ENCODE measurements around the gene PRRC1.
"Not testable (repeated sequence)": the region's sequence is repeated elsewhere in the genome, so short reads cannot be mapped to it uniquely, and the experiment has no call there.

PRRC1 gene

DNA sequence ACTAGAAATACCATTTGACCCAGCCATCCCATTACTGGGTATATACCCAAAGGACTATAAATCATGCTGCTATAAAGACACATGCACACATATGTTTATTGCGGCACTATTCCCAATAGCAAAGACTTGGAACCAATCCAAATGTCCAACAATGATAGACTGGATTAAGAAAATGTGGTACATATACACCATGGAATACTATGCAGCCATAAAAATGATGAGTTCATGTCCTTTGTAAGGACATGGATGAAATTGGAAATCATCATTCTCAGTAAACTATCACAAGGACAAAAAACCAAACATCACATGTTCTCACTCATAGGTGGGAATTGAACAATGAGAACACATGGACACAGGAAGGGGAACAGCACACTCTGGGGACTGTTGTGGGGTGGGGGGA is 27.8 kb downstream of the PRRC1 start:
- not testable (repeated sequence) for DNase-seq (ENCODE audit: low read depth in 2 of 2)

DNA sequence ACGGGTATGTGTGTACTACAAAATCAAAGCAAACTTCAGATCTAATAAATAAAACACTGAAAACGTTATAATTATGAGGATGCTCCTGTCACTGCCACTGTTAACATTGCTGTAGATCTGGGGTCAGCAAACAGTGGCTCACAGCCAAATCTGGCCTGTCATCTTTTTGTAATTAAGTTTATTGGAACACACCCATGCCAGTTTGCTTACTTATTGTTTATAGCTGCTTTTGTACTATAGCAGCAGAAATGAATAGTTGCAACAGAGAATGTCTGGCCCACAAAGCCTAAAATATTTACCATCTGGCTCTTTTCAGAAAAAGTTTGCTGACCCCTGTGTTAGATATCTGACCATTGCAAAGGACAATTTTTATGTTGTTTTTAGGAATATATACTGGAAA is 32.1 kb downstream of the PRRC1 start:
- no peak for DNase-seq (ENCODE audit: low read depth in 2 of 2)

DNA sequence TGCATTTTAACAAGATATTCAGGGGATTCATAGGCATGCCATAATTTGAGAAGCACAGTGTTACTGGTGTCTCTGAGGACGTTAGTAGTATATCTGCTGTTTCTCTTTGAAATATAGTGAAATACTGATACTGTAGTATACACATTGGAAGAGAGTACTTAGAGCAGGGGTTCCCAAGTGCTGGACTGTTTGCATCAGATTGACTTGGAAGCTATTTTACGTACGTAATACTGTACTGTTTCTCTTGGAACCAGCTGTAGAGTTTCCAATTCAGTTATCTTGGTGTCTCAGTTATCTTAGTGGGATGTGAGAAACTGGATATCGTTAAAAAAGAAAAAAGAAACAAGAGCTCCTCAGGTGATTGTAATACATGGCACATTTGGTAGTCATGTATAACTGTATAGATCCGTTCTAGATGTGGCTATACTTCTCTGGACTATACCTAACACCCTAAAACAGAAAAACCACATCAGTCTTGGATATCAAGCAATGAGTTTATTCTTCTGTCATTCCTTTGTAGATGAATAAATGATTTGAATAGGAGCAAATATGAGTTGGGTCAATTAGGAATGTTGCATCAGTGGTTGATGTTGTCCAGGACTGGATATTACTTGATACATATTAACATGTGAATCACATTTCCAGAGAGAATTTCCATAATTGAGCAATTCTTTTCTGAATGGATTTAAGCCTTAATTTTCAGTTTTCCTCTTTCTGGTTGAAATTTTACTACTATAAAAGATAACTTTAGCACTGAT is 33.4 kb downstream of the PRRC1 start:
- no peak for DNase-seq (ENCODE audit: low read depth in 2 of 2)

DNA sequence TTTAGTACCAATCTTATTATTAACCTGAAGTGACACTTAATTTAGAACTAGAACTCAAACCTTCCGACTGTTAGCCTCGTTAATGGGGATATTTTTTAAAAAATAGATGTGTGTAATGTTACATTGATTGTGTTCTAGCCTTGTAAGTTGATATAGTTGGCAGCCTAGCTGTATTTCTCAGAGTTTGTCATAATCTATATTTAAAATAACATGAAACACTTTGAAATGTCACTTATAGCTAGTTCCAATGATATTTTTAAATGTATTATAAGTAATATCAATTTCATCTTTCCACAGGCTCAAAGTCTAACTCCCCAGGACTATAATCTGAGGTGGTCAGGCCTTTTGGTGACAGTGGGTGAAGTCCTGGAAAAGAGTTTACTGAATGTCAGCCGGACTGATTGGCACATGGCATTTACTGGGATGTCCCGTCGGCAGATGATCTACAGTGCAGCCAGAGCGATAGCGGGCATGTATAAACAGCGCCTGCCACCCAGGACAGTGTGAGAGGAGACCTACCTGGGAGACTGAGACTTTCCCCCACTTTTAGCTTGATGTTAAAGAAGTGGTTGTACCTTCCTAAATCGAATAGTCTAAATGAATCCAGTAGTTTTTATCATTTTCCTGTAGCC is 34.1 kb downstream of the PRRC1 start:
- no peak for DNase-seq (ENCODE audit: low read depth in 2 of 2)

DNA sequence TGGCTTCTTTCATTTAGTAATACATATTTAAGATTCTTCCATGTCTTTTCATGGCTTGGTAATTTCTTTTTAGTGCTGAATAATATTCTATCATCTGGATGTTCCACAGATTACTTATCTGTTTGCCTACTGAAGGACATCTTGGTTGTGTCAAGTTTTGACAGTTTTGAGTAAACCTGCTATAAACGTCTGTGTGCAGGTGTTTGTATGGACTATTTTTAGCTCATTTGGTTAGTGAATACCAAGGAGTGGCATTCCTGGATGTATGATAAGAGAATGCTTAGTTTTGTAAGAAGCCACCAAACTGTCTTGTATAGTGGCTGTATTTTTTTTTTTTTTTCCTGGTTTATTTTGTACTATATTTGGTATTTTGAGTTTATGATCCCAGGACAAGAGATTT is 38.4 kb downstream of the PRRC1 start:
- no peak for DNase-seq (ENCODE audit: low read depth in 2 of 2)

DNA sequence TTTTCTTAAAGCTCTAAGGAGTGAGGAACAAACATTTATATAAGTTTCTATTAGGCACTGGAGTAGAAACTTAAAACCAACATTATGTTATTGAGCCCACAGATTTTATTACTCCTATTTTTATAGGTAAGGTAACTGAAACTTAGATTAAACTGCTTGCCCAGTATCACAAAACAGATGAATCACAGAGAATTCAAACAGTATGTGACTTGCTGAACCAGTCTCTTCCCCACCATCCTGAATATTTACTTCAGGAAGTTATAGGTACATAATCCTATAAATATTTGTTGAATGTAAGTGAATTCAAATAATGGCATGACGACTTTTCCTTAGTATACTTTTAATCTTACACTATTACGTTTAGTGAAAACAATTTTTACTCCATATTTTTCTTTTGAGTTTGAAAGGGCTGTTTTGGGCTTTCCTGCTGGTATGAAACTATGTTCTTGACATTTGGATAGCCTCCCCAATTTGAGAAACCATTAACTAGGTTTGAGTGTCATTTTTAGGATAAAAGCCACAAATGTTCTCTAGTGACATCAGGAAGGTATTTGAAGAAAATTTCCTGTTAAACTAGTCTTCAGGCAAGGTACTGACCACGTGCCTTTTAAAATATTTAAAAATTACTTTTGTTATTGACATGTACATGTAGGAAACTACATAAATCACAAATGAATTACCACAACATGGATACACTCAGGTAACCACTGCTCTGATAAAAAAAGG is 39.3 kb downstream of the PRRC1 start:
- no peak for DNase-seq (ENCODE audit: low read depth in 2 of 2)

DNA sequence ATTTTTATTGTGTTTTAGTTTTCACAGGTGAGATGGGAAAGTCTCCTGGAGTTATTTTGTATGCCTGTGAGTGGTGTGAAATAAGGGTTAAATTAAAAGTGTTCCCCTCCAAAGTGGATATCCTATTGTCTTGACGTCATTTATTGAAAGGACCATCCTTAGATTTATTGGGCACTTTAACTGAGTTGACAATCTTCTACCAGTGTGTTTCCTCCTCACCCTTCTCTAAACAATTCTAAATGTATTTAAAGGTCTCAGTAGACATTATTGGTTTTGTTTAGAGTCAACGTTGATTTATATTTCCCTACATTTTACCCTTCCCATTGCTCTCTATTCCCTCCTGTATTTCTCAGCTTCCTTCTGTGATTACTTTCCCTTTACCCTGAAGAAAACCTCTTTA is 40.8 kb downstream of the PRRC1 start:
- no peak for DNase-seq (ENCODE audit: low read depth in 2 of 2)

DNA sequence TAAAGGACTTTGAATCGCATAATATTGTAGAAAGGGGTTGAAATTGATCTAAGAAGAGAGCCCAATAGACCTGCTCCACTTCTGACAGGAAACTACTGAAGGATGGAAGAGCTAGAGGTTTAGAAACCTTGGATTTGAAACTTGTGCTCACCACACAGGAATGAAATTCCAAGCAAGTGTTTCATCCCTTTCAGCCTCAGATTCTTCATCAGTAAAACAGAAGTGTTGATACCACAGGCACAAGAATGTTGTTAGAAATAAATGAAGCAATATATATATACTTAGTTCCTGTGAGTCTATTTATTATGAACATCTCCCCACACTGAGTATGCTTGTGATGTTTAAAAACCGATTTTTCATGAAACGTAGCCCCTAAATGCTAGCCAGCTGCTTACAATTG is 43.8 kb downstream of the PRRC1 start:
- no peak for DNase-seq (ENCODE audit: low read depth in 2 of 2)

DNA sequence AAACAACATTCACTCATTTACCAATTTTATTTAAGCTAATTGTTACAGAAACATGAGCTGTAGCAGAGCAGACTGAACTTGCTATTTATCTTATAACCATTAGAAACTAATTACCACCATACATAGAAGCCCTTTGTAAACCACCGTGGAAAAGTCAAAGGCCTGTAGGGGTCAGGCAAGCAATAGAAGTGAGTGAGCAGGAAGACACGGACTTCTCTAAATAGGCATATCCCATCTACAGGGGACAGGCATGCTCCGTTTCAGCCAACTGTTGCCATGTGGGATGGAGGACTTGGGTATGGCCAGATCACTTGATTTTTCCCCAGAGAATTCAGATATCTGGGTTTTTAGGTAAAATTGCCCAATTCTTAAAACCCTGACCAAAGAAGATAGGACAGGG is 44.8 kb downstream of the PRRC1 start:
- no peak for DNase-seq (ENCODE audit: low read depth in 2 of 2)

DNA sequence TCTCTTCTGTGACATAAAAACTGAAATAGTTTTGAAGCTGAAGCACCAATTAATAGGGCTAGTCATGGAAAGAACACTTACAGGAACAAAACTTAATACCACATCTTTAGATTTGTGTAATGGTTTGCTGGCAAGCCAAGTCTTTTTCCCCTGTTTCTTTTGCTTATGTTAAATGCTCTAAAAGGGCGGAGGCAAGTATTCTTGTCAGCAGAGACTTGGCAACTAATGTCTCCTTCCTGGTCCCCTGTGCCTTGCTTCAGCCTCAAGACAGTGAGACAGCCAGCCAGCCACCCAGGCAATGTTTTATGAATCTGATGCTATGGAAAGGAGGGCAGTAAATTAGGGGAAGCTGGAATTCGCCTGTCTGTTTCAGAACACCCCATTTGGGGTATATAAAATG is 45.7 kb downstream of the PRRC1 start:
- DNase-seq (ENCODE audit: low read depth in 2 of 2), result no peak

DNA sequence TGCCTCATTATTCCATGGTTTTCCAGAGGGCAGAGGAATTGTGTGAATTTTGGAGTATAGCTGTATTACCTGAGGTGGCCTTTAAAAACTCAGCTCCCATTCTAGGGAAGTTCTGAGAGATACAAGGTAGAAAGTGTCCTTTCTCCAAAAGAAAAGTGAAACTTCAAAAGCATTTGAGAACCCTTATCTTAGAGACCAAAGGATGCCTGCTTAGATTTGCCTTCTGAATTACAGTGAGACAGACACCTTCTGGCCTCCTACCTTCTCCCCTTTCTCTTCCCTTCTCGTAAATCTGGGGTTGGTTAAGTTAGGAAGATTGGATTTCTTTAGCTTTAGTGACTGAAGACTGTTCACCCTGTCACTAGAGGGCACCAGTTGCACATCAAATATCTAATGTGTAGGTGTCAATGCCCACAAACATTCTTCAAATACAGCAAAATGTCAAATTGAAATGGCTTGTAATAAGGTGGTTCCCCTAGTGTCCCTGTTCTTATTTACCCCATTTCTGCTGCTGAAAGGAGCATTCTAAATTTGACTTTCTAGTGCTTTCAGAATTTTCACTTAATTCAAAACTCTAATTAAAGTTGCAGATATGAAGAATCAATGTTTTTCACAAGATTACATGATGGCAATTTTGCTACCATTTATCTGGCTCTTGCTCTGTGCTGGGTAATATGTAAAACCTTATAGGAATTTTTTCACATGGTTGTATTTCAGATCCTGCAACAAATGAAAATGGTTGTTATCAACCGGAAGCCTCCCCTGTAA is 46.7 kb downstream of the PRRC1 start:
- peak in 1 of 2 donors; percentile 4 for DNase-seq (ENCODE audit: low read depth in 2 of 2)

DNA sequence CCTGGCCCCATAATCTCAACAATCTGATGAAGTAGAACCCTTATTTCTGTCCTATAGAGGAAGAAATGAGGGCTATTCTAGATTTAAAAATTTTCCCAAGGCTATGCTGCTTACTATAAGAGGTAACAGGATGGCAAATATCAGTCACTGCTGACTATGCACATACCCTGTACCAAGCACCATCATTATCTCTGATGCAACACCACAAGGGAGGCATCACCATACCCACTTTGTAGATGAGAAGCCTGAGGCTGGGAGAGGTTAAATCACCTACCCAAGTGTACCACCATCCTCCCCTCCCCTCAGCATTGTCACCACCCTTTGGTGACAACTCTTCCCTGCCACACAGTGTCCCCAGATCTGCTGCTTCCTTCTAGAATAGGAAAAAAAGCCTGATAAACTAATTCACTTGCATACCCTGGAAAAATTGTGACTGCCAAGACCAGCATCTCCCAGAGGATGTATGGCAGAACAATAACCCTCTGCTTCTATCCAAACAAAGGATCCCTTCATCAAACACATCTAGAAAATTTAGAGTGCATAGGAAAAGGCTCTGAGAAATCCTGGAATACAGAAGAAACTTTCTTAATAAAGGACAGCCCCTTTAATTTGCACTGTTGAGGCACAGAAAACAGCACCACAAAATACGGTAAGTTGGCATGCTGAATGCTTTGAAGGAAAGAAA is 48.3 kb downstream of the PRRC1 start:
- DNase-seq (ENCODE audit: low read depth in 2 of 2), result no peak

DNA sequence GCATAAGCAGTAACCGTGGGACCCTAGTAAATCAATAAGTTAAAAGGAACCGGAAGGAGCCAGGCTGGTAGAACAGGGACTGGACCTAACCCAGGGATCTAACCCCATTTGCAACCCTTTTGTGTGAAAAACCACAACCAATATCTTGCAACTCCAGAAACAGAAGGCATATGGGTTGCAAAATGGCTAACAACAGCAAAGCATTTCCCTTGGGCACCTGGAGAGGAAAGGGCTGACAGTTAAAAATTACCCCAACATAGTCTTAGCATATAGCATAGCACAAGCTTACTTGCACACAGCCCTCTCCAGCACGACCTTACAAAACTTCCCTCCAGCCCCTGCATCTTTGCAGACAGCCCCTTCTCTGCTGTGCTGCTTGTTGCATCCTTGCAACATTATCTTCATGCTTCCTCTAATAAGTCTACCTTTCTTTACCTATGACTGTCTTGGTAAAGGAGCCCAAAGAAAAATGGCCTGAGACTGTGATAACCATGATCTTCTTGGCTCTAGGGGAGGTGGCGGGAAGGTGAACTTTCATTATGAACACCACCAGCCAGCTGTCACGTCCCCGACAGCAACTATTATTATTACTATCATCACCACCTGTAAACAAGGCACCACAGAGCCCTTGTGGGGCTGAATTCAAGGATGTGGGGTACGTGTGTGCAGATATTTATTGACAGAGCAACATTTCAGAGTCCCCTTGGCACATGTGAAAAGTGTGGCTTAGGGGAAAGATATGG is 49.8 kb downstream of the PRRC1 start:
- no peak for DNase-seq (ENCODE audit: low read depth in 2 of 2)

DNA sequence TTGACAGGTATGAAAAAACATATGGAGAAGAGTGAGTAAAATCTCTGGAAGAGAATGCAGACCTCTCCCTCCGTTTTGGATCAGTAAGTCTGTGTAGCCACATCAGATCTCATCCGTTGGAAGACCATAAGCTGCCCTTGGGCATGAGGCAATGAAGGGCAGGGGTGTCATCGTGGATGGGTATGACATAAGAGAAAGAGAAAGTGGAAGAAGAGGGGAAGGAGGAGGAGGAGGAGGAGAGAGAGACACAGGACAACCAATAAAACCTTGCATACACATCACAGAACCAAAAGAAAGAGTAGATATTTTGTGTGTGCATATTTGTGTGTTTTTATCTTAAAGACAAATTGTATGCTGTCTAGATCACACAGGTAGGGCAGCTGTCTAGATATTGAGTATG is 50.7 kb downstream of the PRRC1 start:
- DNase-seq (ENCODE audit: low read depth in 2 of 2), result no peak

DNA sequence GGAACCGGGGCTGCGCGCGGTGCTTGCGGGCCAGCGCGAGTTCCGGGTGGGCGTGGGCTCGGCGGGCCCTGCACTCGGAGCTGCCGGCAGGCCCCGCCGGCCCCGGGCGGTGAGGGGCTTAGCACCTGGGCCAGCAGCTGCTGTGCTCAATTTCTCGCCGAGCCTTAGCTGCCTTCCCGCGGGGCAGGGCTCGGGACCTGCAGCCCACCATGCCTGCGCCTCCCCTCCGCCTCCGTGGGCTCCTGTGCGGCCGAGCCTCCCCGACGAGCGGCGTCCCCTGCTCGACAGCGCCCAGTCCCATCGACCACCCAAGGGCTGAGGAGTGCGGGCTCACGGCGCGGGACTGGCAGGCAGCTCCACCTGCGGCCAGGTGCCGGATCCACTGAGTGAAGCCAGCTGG is 52.0 kb downstream of the PRRC1 start:
- not testable (repeated sequence) for DNase-seq (ENCODE audit: low read depth in 2 of 2)

DNA sequence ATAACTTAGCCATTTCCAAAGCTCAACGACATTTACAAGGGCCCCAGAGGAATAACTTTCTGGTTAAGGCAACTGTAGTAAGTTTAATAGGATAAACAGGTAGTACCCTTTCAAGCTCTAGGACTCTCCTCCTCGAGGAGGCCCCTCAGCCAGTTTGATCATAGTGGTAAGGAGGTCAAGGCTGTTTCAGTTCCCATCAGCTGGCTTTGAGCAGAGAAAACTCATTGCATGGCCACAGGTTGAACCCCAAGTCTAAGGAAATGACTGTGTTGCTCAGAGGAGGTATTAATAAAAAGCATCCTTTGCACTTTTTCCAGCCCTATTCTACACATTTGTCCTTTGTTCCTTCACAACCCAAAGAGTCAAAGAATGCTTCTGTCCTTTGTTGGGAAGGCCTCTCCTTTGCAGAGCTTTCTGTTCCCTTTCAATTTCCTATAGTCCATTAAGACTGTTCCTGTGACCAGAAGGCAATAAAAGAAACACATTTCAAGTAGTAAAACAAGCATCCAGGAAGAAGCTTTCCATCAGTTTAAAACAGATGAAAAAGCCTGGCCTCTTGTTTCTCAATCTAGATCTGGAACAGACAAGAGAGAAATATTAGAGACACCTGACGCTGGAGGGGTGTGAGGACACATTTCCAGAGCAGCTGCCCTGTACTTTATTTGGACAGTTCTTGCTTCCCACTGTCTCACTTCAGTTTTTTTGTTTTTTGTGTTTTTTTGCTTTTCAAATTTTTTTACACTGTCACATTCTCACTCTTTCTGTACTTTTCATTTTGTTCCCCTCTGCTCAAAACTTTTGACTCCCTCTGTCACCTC is 54.1 kb downstream of the PRRC1 start:
- DNase-seq (ENCODE audit: low read depth in 2 of 2), result no peak

DNA sequence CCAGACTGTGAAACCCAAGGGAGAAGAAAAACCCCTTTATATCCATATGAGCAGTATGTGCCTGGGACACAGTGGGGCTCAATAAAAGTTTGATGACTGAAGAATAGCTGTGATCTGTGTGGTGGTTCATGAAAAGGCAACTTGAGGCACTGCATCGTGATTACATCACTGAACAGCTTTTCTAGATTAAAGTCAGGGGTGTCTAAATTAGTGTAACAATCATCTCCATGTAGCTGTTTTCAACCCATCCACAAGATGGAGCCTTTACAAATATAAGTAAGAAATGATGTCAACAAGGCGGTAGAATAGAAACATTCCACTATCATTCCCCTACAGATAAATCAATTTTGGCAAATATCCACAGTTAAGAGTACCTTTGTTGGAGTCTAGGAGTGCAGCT is 55.5 kb downstream of the PRRC1 start:
- no peak for DNase-seq (ENCODE audit: low read depth in 2 of 2)

DNA sequence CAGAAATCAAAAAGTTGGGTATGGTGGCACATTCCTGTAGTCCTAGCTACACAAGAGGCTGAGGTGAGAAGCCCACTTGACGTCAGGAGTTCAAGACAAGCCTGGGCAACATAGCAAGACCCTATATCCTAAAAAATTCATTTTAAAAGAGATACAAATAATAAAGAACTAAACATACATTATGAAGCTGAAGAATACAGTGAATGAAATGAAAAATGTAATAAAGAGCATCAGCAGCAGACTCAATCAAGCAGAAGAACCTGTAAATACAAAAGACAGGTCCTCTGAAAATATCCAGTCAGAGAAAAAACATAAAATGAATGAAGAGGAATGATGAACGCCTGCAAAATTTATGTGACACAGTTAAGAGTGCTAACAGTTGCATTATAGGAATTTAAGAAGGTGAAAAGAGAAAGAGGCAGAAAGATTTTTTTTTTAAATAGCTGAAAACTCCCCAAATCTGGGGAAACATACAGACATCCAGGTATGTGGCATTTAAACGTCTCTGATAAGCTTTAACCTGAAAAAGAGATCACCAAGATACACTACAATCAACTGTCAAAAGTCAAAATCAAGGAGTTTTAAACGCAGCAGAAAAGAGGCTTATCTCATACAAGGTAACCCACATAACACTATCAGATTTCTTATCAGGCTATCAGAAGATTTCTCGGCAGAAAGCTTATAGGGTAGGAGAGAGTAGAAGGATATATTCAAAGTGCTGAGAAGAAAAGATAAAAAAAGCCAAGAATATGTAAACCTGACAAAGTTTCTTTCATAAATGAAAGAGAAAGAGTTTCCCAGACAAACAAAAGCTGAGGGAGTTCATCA is 57.6 kb downstream of the PRRC1 start:
- no peak for DNase-seq (ENCODE audit: low read depth in 2 of 2)

DNA sequence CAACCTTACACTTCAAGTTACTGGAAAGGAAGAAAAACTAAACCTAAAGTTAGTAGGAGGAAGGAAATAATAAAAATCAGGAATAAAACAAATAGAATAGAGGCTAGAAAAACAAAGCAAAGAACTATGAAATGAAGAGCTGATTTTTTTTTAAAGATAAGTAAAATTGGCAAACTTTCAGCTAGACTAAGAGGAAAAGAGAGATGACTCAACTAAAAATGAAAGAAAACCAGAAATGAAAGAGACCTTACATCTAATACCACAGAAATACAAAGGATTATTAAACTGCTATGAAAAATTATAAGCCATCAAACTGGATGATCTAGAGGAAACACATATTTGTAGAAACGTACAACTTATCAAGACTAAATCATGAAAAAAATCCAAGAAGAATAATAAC is 60.0 kb downstream of the PRRC1 start:
- DNase-seq (ENCODE audit: low read depth in 2 of 2), result no peak

All from stimulated activated CD4-positive, alpha-beta T cell treated with anti-CD3 and anti-CD28 coated beads, Interleukin-1b, Interleukin-23, amount 100 ng/mL, for 1 hour (primary cell).